HG03280 (cell line): ENCODE results near the gene LRTM1.

Experiments
- ATAC-seq: cut with Tn5 transposase; IDR thresholded peaks from one replicate; pipeline ENCODE4 v1.9.1; 2021; ENCODE audit warnings: mild to moderate bottlenecking, moderate library complexity; ENCODE audit not compliant: unreplicated experiment

The LRTM1 gene

GRCh38 chr3:54928046-54928770 is at the start of gene LRTM1:
Gene LRTM1, minus strand, starts transcription at chr3:54928059. Its CDS starts 148 bp downstream, at chr3:54927911.
- no peak for ATAC-seq

GRCh38 chr3:54977439-54977838 is 49.6 kb upstream of the LRTM1 start:
- ATAC-seq = no peak

- no peak for ATAC-seq
Observed at GRCh38 chr3:54970895-54971294, 43.0 kb upstream of the LRTM1 start.

- no peak for ATAC-seq
Observed at GRCh38 chr3:54969652-54970051, 41.8 kb upstream of the LRTM1 start.

- no peak for ATAC-seq
Observed at GRCh38 chr3:54968546-54969172, 40.8 kb upstream of the LRTM1 start.

GRCh38 chr3:54967731-54968161 is 39.9 kb upstream of the LRTM1 start:
- ATAC-seq = no peak

GRCh38 chr3:54966979-54967378 is 39.1 kb upstream of the LRTM1 start:
- no peak for ATAC-seq

GRCh38 chr3:54965746-54966145 is 37.9 kb upstream of the LRTM1 start:
- no peak for ATAC-seq

GRCh38 chr3:54964081-54964480 is 36.2 kb upstream of the LRTM1 start:
- ATAC-seq = no peak

GRCh38 chr3:54963641-54964040 is 35.8 kb upstream of the LRTM1 start:
- ATAC-seq = no peak

- no peak for ATAC-seq
Observed at GRCh38 chr3:54962200-54962599, 34.3 kb upstream of the LRTM1 start.

- ATAC-seq = no peak
Observed at GRCh38 chr3:54960701-54961100, 32.8 kb upstream of the LRTM1 start.

- ATAC-seq = no peak
Observed at GRCh38 chr3:54960082-54960481, 32.2 kb upstream of the LRTM1 start.

- no peak for ATAC-seq
Observed at GRCh38 chr3:54957711-54958110, 29.9 kb upstream of the LRTM1 start.

- no peak for ATAC-seq
Observed at GRCh38 chr3:54955941-54956340, 28.1 kb upstream of the LRTM1 start.

- no peak for ATAC-seq
Observed at GRCh38 chr3:54955496-54955895, 27.6 kb upstream of the LRTM1 start.

GRCh38 chr3:54954521-54954920 is 26.7 kb upstream of the LRTM1 start:
- ATAC-seq = no peak

- ATAC-seq = no peak
Observed at GRCh38 chr3:54954022-54954421, 26.2 kb upstream of the LRTM1 start.

GRCh38 chr3:54951405-54951804 is 23.5 kb upstream of the LRTM1 start:
- ATAC-seq = no peak

- no peak for ATAC-seq
Observed at GRCh38 chr3:54950391-54951003, 22.6 kb upstream of the LRTM1 start.

GRCh38 chr3:54949491-54950044 is 21.7 kb upstream of the LRTM1 start:
- no peak for ATAC-seq
